HCT116 (cell line): ENCODE data around the gene RRAD. TPM values are rescaled to one million over a fixed set of nuclear protein-coding genes. Genes with fewer than 3 reads are reported as not detected.

Experiments used
- ATAC-seq: fragments of 200-7000 bp; cut with Tn5 transposase; 2 replicates; pipeline ENCODE4 v1.9.1; 2020; ENCODE audit warnings: mild to moderate bottlenecking, moderate library complexity
- BruUV-seq: library from RNA; stranded (reverse); fragments of 400-500 nt; replicated peaks from 2 replicates; lab custom pipeline; 2021; lab: Mats Ljungman, UMichigan
- CTCF ChIA-PET: fragments of 300-600 bp; sonication (Branson Sonifier 250); formaldehyde crosslinking; loops from one replicate; lab custom pipeline; 2021; ENCODE audit warnings: antibody characterized with exemption; lab: Charles Lee
- POLR2A ChIA-PET: fragments of 300-600, 350-600 bp; sonication (Branson Sonifier 250); formaldehyde crosslinking; loops from one replicate; lab custom pipeline; 2021; ENCODE audit warnings: antibody characterized with exemption; lab: Charles Lee
- RAD21 ChIA-PET, 2 experiments: fragments of 300-600 bp; sonication (Branson Sonifier 250); formaldehyde crosslinking; loops; one replicate each; lab custom pipeline; 2023; ENCODE audit warnings: low total read pairs in 2 of 2; ENCODE audit not compliant: uncharacterized antibody in 2 of 2, unreplicated experiment in 2 of 2, low non-redundant PET in 1 of 2; lab: Charles Lee
- DNase-seq: peaks from one replicate; pipeline ENCODE4 v3.0.0-alpha.2; 2010; ENCODE audit warnings: low read depth, low spot score
- H2AFZ ChIP-seq: fragments of 200-600 bp; shearing (Covaris generic), sonication (generic); 2 replicates; pipeline ENCODE4 v1.6.1; 2017; ENCODE audit warnings: low read depth, mixed run types, mixed read lengths, antibody characterized with exemption, low read length; ENCODE audit not compliant: poor library complexity, severe bottlenecking
- H3K27ac ChIP-seq: 2 replicates; pipeline ENCODE4 v1.5.1; 2012; ENCODE audit warnings: low read depth, low read length
- H3K27me3 ChIP-seq: fragments of 200-600 bp; sonication (generic); 2 replicates; pipeline ENCODE4 v1.6.1; 2016; ENCODE audit warnings: mixed run types, low read length, mixed read lengths; ENCODE audit not compliant: insufficient read depth
- H3K36me3 ChIP-seq, 2 experiments: fragments of 200-500 bp in 1 of 2; fragments of 200-600 bp in 1 of 2; sonication (Bioruptor generic) in 1 of 2; sonication (generic) in 1 of 2; 2 replicates each; pipeline versions ENCODE4 v1.5.1 to v1.6.1; 2014 to 2016; ENCODE audit warnings: low read length in 2 of 2, inconsistent platforms in 1 of 2, mixed read lengths in 1 of 2, mixed run types in 1 of 2; ENCODE audit not compliant: insufficient read depth in 2 of 2, control insufficient read depth in 1 of 2
- H3K4me1 ChIP-seq, 2 experiments: fragments of 200-600 bp in 1 of 2; sonication (generic) in 1 of 2; 2 replicates each; pipeline versions ENCODE4 v1.5.1 to v1.6.1; 2012 to 2017; ENCODE audit warnings: low read length in 2 of 2, inconsistent platforms in 1 of 2, mild to moderate bottlenecking in 1 of 2, mixed read lengths in 1 of 2, mixed run types in 1 of 2, moderate library complexity in 1 of 2; ENCODE audit not compliant: insufficient read depth in 2 of 2, control insufficient read depth in 1 of 2
- H3K4me2 ChIP-seq: fragments of 200-600 bp; sonication (generic); 2 replicates; pipeline ENCODE4 v1.6.1; 2017; ENCODE audit warnings: mixed run types, low read length, mixed read lengths
- H3K4me3 ChIP-seq, 2 experiments: fragments of 200-600 bp in 1 of 2; sonication (generic) in 1 of 2; replicated peaks in 1 of 2; 2 replicates each; pipeline ENCODE4 v1.5.1; 2011 to 2016; ENCODE audit warnings: low read length in 2 of 2, control low read depth in 1 of 2, low read depth in 1 of 2, mild to moderate bottlenecking in 1 of 2, mixed read lengths in 1 of 2, mixed run types in 1 of 2
- H3K79me2 ChIP-seq: fragments of 200-600 bp; sonication (generic); 2 replicates; pipeline ENCODE4 v1.6.1; 2017; ENCODE audit warnings: mild to moderate bottlenecking, mixed run types, low read length, moderate library complexity, mixed read lengths; ENCODE audit not compliant: insufficient read depth
- H3K9ac ChIP-seq: fragments of 200-600 bp; sonication (generic); 2 replicates; pipeline ENCODE4 v1.6.1; 2016; ENCODE audit warnings: low read length, mixed read lengths
- H3K9me2 ChIP-seq: fragments of 200-600 bp; sonication (generic), shearing (Covaris generic); 2 replicates; pipeline ENCODE4 v1.6.1; 2017; ENCODE audit warnings: mixed run types, mild to moderate bottlenecking, moderate library complexity; ENCODE audit not compliant: insufficient read depth
- H3K9me3 ChIP-seq, 2 experiments: fragments of 200-500 bp in 1 of 2; fragments of 200-600 bp in 1 of 2; sonication (Bioruptor generic) in 1 of 2; sonication (generic) in 1 of 2; 2 replicates each; pipeline ENCODE4 v1.6.1; 2014 to 2017; ENCODE audit warnings: low read length in 2 of 2, mixed read lengths in 2 of 2, inconsistent platforms in 1 of 2, low read depth in 1 of 2, mild to moderate bottlenecking in 1 of 2, mixed run types in 1 of 2, moderate library complexity in 1 of 2; ENCODE audit not compliant: control insufficient read depth in 1 of 2, insufficient read depth in 1 of 2
- H4K20me1 ChIP-seq: fragments of 200-600 bp; sonication (generic), shearing (Covaris generic); 2 replicates; pipeline ENCODE4 v1.6.1; 2017; ENCODE audit warnings: mixed run types, mild to moderate bottlenecking, moderate library complexity; ENCODE audit not compliant: insufficient read depth
- CBX3 ChIP-seq: IDR thresholded peaks from 2 replicates; pipeline ENCODE4 v1.6.1; 2012; ENCODE audit warnings: low read depth
- ELF1 ChIP-seq: IDR thresholded peaks from 2 replicates; pipeline ENCODE4 v1.6.1; 2012; ENCODE audit warnings: low read depth, borderline replicate concordance
- EZH2 ChIP-seq: fragments of 200-600 bp; sonication (generic); IDR thresholded peaks from 2 replicates; pipeline ENCODE4 v1.6.1; 2017; ENCODE audit warnings: antibody characterized with exemption, mixed run types
- EZH2phosphoT487 ChIP-seq: fragments of 200-600 bp; IDR thresholded peaks from 2 replicates; pipeline ENCODE4 v1.6.1; 2018; ENCODE audit warnings: antibody characterized with exemption, borderline replicate concordance
- FOSL1 ChIP-seq: IDR thresholded peaks from 2 replicates; pipeline ENCODE4 v1.6.1; 2012; ENCODE audit warnings: low read depth
- JUND ChIP-seq: IDR thresholded peaks from 2 replicates; pipeline ENCODE4 v1.6.1; 2012
- POLR2AphosphoS5 ChIP-seq: IDR thresholded peaks from 2 replicates; pipeline ENCODE4 v1.6.1; 2011; ENCODE audit warnings: mild to moderate bottlenecking, low read depth, low read length, moderate library complexity
- SIN3A ChIP-seq: IDR thresholded peaks from 2 replicates; pipeline ENCODE4 v1.6.1; 2012; ENCODE audit warnings: low read depth
- SP1 ChIP-seq: IDR thresholded peaks from 2 replicates; pipeline ENCODE4 v1.6.1; 2012; ENCODE audit warnings: low read depth
- SRF ChIP-seq: IDR thresholded peaks from 2 replicates; pipeline ENCODE4 v1.6.1; 2012; ENCODE audit warnings: low read depth
- TCF7L2 ChIP-seq: IDR thresholded peaks from 2 replicates; pipeline ENCODE4 v1.7.0; 2011; ENCODE audit warnings: borderline replicate concordance, inconsistent platforms; ENCODE audit not compliant: insufficient read depth, insufficient read length; ENCODE audit errors: extremely low read depth
- YY1 ChIP-seq: IDR thresholded peaks from 2 replicates; pipeline ENCODE4 v1.6.1; 2011; ENCODE audit warnings: low read length, low read depth, moderate library complexity, mild to moderate bottlenecking; ENCODE audit not compliant: insufficient replicate concordance; ENCODE audit errors: extremely low read depth
- ZFX ChIP-seq: fragments of 450-650 bp; IDR thresholded peaks from 2 replicates; pipeline ENCODE4 v1.6.1; 2017
- intact Hi-C: fragments of 100-400 bp; cut with micrococcal nuclease; formaldehyde crosslinking; loops from 2 replicates; pipeline ENCODE4 v1.10.0; 2022
- total RNA-seq: library from RNA; stranded (reverse); gene quantifications from one replicate; pipeline ENCODE4 v1.2.1, GENCODE V29; 2021; ENCODE audit not compliant: unreplicated experiment
- TF ChIP-seq, protein P1 (sequence below): IDR thresholded peaks from 2 replicates; pipeline ENCODE4 v1.6.1; 2012
- TF ChIP-seq, protein P2 (sequence below): IDR thresholded peaks from 2 replicates; pipeline ENCODE4 v1.6.1; 2012; ENCODE audit warnings: low read depth
- TF ChIP-seq, protein P3 (sequence below), 3 experiments: fragments of 200-600 bp in 1 of 3; sonication (generic) in 1 of 3; IDR thresholded peaks in 2 of 3; conservative IDR thresholded peaks in 1 of 3; 2 replicates each; pipeline ENCODE4 v1.5.1; 2012 to 2017; ENCODE audit warnings: low read depth in 2 of 3, low read length in 2 of 3, antibody characterized with exemption in 1 of 3, borderline replicate concordance in 1 of 3, control low read depth in 1 of 3, mild to moderate bottlenecking in 1 of 3, mixed read lengths in 1 of 3, mixed run types in 1 of 3, moderate library complexity in 1 of 3; ENCODE audit not compliant: insufficient read depth in 1 of 3

RRAD gene
- total RNA-seq, 1 experiment from 2014 or later: 2.2 TPM

DNA sequence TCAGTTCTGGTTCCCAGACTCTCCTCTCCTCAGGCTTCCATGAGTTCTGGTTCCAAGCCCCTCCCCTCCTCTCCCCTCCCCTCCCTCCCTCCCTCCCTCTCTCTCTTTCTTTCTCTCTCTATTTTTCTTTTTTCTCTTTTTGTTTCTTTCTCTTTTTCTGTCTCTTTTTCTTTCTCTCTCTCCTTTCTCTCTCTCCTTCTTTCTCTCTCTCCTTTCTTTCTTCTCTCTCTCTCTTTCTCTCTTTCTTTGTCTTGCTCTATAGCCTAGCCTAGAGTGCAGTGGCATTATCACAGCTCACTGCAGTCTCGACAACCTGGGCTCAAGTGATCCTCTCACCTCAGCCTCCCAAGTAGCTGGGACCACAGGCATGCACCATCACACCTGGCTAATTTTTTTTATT is 34.9 kb upstream of the RRAD start (continued):
- TF ChIP-seq, protein P1, sequence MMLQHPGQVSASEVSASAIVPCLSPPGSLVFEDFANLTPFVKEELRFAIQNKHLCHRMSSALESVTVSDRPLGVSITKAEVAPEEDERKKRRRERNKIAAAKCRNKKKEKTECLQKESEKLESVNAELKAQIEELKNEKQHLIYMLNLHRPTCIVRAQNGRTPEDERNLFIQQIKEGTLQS: no peak

DNA sequence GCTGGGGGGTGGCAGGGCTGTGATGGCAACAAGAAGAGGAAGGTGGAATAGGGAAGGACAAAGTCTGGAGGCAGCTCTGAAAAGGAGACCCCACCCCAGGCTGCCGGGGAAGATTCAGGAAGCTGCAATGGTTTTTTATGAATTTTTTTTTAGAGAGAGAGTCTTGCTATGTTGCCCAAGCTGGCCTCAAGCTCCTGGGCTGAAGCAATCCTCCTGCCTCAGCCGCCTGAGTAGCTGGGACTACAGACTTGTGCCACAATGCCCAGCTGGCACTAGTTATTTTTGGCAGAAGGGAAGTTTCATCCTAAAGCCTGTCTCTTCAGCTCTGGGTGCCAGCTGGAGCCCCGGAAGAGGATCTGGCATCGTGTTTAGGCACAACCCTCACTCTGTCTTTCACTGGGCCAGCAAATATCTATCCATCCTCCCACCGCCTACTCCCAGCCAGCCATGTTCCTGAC is 34.4 kb upstream of the RRAD start:
- no peaks in the 10 kb centered on the region for H3K27me3 ChIP-seq
- no peaks in the 10 kb centered on the region for H4K20me1 ChIP-seq
- intact Hi-C loops: loop anchor here (10.0 kb wide), 1 partner anchor 705 kb away; the partner anchor contains the start of genes ACD, C16orf86, ENKD1 and PARD6A
- no TSS peak for BruUV-seq
- H3K9me2 ChIP-seq: no peaks in the 10 kb centered on the region
- H2AFZ ChIP-seq: no peak overlapping the region
- no peak overlapping the region for H3K27ac ChIP-seq
- H3K9ac ChIP-seq: no peak overlapping the region
- H3K79me2 ChIP-seq: no peaks in the 10 kb centered on the region
- ChIA-PET POLR2A (no interaction called here), CTCF (interaction anchor here (1.2 to 2.6 kb wide), 5 partner anchors 11 to 555 kb away, joined by 3 to 13 read pairs (median 8); partner anchors contain the start of genes FBXL8 and TRADD), RAD21 (no interaction called here)
- H3K36me3 ChIP-seq: no peaks in the 10 kb centered on the region
- ATAC-seq: no peak
- H3K4me3 ChIP-seq: no peak overlapping the region
- H3K9me3 ChIP-seq: no peaks in the 10 kb centered on the region
- TF ChIP-seq ZFX (no peak), TCF7L2 (no peak), EZH2phosphoT487 (no peak), EZH2 (no peak), CBX3 (no peak), SIN3A (no peak), JUND (no peak), POLR2AphosphoS5 (no peak), YY1 (no peak), SP1 (no peak), ELF1 (no peak), SRF (no peak), FOSL1 (no peak)
- TF ChIP-seq, protein P2, sequence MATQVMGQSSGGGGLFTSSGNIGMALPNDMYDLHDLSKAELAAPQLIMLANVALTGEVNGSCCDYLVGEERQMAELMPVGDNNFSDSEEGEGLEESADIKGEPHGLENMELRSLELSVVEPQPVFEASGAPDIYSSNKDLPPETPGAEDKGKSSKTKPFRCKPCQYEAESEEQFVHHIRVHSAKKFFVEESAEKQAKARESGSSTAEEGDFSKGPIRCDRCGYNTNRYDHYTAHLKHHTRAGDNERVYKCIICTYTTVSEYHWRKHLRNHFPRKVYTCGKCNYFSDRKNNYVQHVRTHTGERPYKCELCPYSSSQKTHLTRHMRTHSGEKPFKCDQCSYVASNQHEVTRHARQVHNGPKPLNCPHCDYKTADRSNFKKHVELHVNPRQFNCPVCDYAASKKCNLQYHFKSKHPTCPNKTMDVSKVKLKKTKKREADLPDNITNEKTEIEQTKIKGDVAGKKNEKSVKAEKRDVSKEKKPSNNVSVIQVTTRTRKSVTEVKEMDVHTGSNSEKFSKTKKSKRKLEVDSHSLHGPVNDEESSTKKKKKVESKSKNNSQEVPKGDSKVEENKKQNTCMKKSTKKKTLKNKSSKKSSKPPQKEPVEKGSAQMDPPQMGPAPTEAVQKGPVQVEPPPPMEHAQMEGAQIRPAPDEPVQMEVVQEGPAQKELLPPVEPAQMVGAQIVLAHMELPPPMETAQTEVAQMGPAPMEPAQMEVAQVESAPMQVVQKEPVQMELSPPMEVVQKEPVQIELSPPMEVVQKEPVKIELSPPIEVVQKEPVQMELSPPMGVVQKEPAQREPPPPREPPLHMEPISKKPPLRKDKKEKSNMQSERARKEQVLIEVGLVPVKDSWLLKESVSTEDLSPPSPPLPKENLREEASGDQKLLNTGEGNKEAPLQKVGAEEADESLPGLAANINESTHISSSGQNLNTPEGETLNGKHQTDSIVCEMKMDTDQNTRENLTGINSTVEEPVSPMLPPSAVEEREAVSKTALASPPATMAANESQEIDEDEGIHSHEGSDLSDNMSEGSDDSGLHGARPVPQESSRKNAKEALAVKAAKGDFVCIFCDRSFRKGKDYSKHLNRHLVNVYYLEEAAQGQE: no peak
- TF ChIP-seq, protein P1: no peak
- TF ChIP-seq, protein P3, sequence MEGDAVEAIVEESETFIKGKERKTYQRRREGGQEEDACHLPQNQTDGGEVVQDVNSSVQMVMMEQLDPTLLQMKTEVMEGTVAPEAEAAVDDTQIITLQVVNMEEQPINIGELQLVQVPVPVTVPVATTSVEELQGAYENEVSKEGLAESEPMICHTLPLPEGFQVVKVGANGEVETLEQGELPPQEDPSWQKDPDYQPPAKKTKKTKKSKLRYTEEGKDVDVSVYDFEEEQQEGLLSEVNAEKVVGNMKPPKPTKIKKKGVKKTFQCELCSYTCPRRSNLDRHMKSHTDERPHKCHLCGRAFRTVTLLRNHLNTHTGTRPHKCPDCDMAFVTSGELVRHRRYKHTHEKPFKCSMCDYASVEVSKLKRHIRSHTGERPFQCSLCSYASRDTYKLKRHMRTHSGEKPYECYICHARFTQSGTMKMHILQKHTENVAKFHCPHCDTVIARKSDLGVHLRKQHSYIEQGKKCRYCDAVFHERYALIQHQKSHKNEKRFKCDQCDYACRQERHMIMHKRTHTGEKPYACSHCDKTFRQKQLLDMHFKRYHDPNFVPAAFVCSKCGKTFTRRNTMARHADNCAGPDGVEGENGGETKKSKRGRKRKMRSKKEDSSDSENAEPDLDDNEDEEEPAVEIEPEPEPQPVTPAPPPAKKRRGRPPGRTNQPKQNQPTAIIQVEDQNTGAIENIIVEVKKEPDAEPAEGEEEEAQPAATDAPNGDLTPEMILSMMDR (IDR thresholded peaks at IDR 0.05 in 2 of 3, conservative IDR thresholded peaks at IDR 0.05 in 1 of 3; ENCODE audit: borderline replicate concordance in 1 of 3, insufficient read depth in 1 of 3, low read depth in 2 of 3, low read length in 2 of 3): no peak
- no peak for DNase-seq
- peaks cover 6 to 17% of the 10 kb centered on the region in 2 experiments for H3K4me1 ChIP-seq
- H3K4me2 ChIP-seq: no peak overlapping the region
